ENCODE measurements around the gene BET1L. TPM values are rescaled to one million over a fixed set of nuclear protein-coding genes. Genes with fewer than 3 reads are reported as not detected.

Gene BET1L
- total and polyA plus RNA-seq, 2 experiments from 2014 or later = 19.5 to 22.8 TPM

GRCh38 chr11:232783-233565 is 25.8 kb upstream of the BET1L start (continued):
- TF ChIP-seq ZNF462 (CRISPR knock-in tag; IDR thresholded peaks at IDR 0.05) (no peak), REST (IDR thresholded peaks at IDR 0.05; ENCODE audit: unreplicated experiment) (no peak)

GRCh38 chr11:230431-230830 is 23.2 kb upstream of the BET1L start:
- H4K20me1 ChIP-seq (replicated peaks; ENCODE audit: insufficient read depth) = peaks cover 3% of the 10 kb centered on the region; the same call in 1 of the 2 replicates
- no peak overlapping the region for H2AFZ ChIP-seq
- Mint-ChIP-seq H3K4me1 (0 out of 3 replicates have a peak, but pooled peaks cover 3% of the 10 kb centered on the region), H3K27ac (no peak overlapping the region), H3K27me3 (ENCODE audit: insufficient read depth, low read depth, poor library complexity) (peaks cover 7% of the 10 kb centered on the region), H3K4me3 (no peak overlapping the region), H3K36me3 (ENCODE audit: low read depth) (no peaks in the 10 kb centered on the region; the same call in 2 of the 3 replicates), H3K9me3 (no peaks in the 10 kb centered on the region)
- ATAC-seq (no peak), DNase-seq (ENCODE audit: low spot score) (no peak)
- no peaks in the 10 kb centered on the region for H3K27me3 ChIP-seq (ENCODE audit: insufficient read depth)
- H3K79me2 ChIP-seq (replicated peaks; ENCODE audit: insufficient read depth) = peaks cover 7% of the 10 kb centered on the region; the same call in 1 of the 2 replicates
- H3K36me3 ChIP-seq (ENCODE audit: insufficient read depth) = no peaks in the 10 kb centered on the region
- no peaks in the 10 kb centered on the region for H3F3A ChIP-seq (replicated peaks; ENCODE audit: low read depth)
- no peak overlapping the region for H3K27ac ChIP-seq (ENCODE audit: low read depth)
- no peaks in the 10 kb centered on the region for H3K9me2 ChIP-seq (ENCODE audit: insufficient read depth)
- no peak overlapping the region for H3K4me3 ChIP-seq
- H3K4me1 ChIP-seq (ENCODE audit: insufficient read depth) = peaks cover 3% of the 10 kb centered on the region; the same call in 1 of the 2 replicates
- H3K4me2 ChIP-seq = no peak overlapping the region
- no peak for TF ChIP-seq ZNF331 (CRISPR knock-in tag; IDR thresholded peaks at IDR 0.05; ENCODE audit: low read depth)
- TF ChIP-seq POLR2AphosphoS5 (IDR thresholded peaks at IDR 0.05; ENCODE audit: low read depth) = no peak
- TF ChIP-seq ZNF462 (CRISPR knock-in tag; IDR thresholded peaks at IDR 0.05) = no peak
